HG02588 (cell line): ENCODE data around the gene SALL1.

Experiments used
- ATAC-seq: cut with Tn5 transposase; IDR thresholded peaks from one replicate; pipeline ENCODE4 v1.9.1; 2021; ENCODE audit warnings: mild to moderate bottlenecking, moderate library complexity; ENCODE audit not compliant: unreplicated experiment

Gene SALL1

DNA sequence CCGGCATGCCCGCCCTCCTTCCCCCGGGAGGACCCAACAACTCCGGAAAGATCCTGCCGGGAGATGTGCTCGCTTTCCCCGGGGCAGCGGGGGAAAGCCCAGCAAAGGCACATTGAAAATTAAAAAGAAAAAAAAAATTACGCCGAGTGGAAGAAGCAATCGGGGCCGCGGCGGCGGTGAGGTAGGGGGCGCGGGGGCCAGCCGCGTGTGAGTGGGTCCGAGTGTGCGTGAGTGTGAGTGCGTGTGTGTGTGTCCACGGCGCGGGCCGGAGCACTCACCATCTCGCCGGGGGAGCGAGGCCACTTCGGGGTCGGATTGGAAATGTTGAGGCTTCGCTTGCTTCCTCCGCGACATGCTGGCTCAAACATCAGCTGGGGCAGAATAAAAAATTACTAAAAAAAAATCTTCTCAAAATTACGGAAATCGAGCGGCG, at the start of gene SALL1:
SALL1 (minus strand) TSS at position 383 of the 433 bp plus-strand sequence; CDS start at position 354, 29 bp downstream.
- ATAC-seq, result no peak

DNA sequence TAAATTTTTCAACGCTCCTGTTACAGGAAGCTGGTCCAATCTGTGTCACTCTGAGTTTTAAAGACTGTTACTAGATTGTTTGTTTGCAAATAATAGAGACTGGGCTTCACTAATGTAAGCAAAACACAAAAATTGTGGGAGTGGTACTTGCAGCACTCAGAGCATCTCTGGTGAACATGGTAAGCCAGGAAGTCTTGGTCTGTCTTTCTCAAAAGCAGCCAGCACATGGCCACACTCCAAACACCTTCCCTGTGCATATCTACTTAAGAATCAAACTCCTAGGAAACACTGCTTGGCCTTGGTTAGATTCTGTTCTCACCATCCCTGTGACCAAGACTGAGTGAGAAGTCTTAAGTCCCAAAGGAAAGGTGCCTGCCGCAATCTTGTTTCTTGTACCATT, 49.7 kb upstream of the SALL1 start:
- ATAC-seq, result no peak

DNA sequence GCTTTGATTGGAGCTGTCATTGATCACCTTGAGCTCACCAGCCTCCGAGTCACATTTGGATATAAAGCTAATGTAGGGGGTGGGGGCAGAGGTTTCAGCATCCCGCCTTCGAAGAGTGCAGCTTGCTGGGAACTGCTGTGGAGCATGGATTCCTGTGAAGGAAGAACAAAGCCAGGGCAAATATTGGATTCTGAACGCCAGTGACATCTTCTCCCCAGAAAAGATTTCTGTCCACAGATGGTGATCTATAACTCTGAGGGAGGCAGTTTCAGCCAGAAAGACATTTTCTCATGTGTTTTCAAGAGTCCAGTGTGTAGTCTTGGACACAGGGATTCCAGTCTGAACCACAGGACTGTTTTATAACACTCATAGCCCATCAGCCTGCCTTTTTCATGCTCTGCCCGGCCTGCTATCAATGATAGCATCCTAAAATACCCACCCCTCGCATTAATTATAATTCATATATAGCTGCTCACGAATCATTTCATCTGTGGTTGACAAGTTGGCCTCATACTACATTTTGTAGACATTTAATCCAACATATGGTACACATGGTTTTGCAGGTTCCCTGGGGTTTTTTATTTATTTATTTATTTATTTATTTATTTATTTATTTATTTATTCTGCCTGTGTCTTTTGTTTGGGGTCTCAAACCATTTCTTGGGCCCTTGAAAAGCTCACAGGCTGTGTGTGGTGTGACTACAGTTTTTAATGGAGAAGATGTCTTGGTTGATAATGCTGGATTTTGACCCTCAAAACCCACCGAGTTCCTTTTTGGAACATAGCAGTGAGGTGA, 47.1 kb upstream of the SALL1 start:
- no peak for ATAC-seq

- ATAC-seq, result no peak
These were observed 42.8 kb upstream of the SALL1 start for GRCh38 chr16:51193879-51194278.

GRCh38 chr16:51184702-51185433, 33.8 kb upstream of the SALL1 start:
- ATAC-seq, result no peak

DNA sequence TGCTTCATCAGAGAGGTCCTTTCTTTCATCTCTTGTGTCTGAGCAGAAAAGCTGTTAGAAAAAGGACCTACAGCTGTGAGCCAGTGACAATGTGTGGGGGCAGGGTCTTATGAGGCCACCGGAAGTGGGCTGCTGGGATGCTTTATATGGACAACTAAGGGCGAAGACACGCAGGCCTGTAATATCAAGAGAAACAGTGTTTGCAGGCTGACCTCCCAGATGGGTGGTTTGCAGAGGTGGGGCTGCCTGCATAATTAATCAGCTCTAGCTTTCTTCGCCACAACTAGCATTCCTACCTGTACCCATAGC, 30.4 kb upstream of the SALL1 start:
- no peak for ATAC-seq

- ATAC-seq, result no peak
These were observed 29.8 kb upstream of the SALL1 start for GRCh38 chr16:51180719-51181502.

DNA sequence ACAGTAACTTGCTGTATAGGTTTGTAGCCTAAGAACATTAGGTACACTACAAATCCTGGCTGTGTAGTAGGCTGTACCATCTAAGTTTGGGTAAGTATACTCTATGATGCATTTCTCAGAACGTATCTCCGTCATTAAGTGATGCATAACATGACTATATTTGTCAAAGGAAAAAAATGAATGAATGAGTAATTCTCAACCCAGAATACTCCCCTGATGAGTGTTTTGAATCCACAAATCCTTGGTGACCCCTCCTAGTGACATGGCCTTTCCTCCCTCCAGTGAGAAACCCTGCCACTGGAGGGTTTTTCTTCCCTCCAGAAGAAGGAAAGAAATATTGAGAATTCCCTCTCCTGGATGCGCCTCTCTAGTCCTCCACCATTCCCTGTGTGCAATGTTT, 24.0 kb upstream of the SALL1 start:
- ATAC-seq, result no peak

GRCh38 chr16:51172368-51172767, 21.3 kb upstream of the SALL1 start:
- ATAC-seq, result no peak

GRCh38 chr16:51168755-51169154, 17.7 kb upstream of the SALL1 start:
- ATAC-seq, result no peak

- no peak for ATAC-seq
These were observed 16.3 kb upstream of the SALL1 start for GRCh38 chr16:51167170-51167895.

DNA sequence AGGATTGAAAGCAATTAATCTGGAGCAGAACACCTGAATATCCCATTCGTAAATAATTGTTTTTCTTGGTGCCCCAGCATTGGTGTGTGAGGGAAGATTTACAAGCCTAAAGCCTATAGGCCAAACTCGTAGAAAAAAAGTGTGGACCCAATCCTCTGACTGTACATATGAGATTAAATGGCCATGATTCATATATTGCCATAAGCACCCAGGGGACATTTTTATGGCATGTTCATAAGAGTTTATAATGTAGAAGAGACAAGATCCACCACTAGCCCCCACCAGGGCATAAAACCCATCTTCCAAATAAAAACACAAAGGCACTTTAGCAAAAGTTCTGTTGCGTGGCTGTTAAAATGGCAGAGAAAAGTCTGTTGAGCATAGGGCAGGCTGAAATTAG, 15.5 kb upstream of the SALL1 start:
- ATAC-seq, result no peak

GRCh38 chr16:51166091-51166490, 15.0 kb upstream of the SALL1 start:
- no peak for ATAC-seq

DNA sequence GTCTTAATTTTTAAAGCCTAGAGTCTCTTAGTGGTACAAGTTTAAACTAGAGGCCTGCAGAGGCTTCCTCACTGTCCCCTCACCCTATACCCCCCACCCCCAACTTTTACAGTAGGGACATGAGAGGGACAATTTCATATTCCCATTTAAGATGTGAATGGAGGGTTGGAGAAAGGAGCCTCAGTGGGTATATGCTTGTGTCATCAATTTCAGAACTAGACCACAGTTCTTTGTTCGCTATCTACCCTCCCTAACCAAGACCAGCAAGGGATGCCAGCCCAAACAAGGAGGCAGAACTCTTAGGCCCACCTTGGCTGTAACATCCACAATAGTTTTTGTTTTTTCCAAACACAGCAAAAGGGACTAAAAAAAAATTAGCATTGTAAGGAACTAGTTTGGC, 14.0 kb upstream of the SALL1 start:
- no peak for ATAC-seq

- no peak for ATAC-seq
These were observed 13.5 kb upstream of the SALL1 start for GRCh38 chr16:51164574-51164973.

DNA sequence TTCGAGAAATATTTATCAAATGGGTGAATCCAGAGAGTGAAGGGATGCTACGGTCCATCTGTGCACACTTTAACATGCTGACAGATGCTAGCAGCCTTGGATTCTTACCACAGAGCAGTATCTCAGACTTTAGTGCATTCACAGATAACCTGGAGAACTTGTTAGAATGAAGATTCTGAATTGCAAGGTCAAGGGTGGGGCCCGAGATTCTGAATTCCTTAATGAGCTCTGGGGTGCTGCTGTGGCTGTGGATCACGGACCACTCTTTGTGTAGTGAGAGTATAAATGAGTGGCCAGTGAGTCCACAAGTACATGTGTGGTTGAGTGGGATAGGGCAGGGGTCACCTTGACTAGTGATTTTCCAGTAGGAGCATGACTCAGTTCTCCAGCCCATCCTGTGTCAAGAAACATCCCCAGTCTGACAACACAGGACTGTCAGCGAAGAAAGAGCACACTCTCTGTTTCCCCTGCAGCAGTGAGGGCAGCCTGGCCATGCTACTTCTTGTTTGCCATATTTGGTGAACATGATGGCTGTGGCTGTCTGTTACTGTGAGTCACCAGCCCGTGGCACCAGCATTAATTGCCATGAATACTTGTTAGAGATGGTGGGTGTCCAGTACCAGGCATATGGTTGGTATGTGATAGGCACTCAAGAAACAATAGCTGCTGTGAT, 13.0 kb upstream of the SALL1 start:
- ATAC-seq, result no peak

GRCh38 chr16:51163366-51163765, 12.3 kb upstream of the SALL1 start:
- ATAC-seq, result no peak

- ATAC-seq, result no peak
These were observed 10.5 kb upstream of the SALL1 start for GRCh38 chr16:51161440-51162195.

GRCh38 chr16:51159865-51160264, 8.8 kb upstream of the SALL1 start:
- no peak for ATAC-seq

DNA sequence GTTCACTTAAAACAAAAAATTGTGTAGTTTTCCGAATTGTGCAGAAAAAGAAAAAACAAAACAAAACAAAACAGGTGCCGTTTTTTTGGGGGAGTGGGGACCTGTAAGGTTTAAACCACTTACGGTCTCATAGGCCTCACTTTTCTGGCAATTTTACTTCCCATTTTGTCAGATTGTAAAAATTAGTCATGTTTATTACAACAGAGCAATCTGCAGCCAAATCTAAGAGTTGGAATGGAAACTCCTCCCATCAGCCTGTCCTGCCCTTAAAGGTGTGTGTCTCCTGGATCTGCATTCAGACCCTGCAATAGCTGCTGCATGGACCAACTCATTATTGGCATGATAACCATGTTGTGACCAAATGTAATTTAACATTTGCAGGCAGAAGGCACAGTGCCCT, 8.2 kb upstream of the SALL1 start:
- no peak for ATAC-seq
